ENCODE results near the gene TRIM64C.
"Not testable (repeated sequence)": the region's sequence is repeated elsewhere in the genome, so short reads cannot be mapped to it uniquely, and the experiment has no call there.

The TRIM64C gene, protein sequence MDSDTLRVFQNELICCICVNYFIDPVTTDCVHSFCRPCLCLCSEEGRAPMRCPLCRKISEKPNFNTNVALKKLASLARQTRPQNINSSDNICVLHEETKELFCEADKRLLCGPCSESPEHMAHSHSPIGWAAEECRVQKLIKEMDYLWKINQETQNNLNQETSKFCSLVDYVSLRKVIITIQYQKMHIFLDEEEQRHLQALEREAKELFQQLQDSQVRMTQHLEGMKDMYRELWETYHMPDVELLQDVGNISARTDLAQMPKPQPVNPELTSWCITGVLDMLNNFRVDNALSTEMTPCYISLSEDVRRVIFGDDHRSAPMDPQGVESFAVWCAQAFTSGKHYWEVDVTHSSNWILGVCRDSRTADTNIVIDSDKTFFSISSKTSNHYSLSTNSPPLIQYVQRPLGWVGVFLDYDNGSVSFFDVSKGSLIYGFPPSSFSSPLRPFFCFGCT

DNA sequence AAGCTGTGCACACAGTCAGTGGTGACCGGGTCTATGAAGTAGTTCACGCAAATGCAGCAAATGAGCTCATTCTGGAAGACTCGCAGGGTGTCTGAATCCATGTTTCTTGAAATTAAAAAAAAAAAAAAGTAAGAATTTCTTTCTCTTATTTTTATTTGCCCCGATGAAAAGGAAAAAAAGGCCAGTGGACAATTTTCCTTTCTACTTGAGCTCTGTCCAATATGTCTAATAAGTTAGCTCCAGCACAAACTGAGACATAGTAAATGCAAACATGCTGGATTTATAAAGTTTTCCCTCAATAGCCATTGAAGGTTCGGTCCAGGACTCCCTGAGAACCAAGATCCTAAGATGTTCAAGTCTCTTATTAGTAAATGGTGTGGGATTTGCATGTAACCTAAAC is at the start of gene TRIM64C:
Gene TRIM64C (minus strand): TSS at position 101 of the 400 bp plus-strand sequence. CDS start 0 bp downstream, at position 101.
- DNase-seq (ENCODE audit: low read depth in 2 of 3, low spot score in 1 of 3): not testable (repeated sequence)

GRCh38 chr11:49102356-49102755 is 43.4 kb upstream of the TRIM64C start:
- DNase-seq (ENCODE audit: low read depth in 2 of 3, low spot score in 1 of 3): not testable (repeated sequence)

DNA sequence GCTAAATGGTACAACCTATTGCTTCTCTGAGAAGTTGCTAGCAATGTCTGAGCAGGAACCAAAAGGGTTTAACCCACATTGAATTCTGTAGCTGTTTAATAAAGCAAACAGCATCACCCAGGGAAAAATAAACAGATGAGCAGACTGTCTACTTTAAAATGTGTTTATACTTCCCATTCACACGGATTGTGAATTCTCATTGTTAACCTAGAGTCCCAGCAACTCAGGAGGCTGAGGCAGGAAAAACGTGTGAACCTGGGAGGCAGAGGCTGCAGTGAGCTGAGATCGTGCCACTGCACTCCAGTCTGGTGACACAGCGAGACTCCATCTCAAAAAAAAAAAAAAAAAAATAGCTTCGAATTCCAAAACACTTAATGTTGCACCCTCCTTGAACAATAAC is 11.0 kb upstream of the TRIM64C start:
- DNase-seq (ENCODE audit: low read depth in 2 of 3, low spot score in 1 of 3): not testable (repeated sequence)

DNA sequence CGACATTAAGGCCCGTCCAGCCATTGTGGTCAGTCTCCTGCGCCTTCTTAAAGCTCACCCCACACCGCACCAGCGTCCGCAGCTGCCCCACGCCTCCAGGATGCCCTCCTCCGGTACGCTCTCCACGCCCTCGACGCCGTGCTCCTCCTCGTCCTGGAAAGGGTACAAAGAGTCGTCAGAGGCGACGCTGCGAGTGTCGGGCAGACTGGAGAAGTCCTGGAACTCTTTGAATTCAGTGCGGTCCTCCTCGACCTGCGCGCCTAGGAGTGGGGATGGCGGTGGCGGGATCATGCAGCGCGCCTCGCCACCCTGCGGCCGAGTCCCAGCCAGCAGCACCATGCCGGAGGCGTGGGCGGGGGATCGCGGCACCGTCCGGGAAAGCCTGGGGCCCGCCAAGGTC is 9.1 kb downstream of the TRIM64C start:
- DNase-seq (ENCODE audit: low read depth in 2 of 3, low spot score in 1 of 3): not testable (repeated sequence)

- not testable (repeated sequence) for DNase-seq (ENCODE audit: low read depth in 2 of 3, low spot score in 1 of 3)
Observed at GRCh38 chr11:49048229-49048628, 10.7 kb downstream of the TRIM64C start.

GRCh38 chr11:49028523-49028922 is 30.4 kb downstream of the TRIM64C start, which contains the start of gene TRIM49B:
Gene TRIM49B (plus strand): TSS chr11:49028823. CDS start chr11:49031600, 2,777 bp downstream.
- DNase-seq (ENCODE audit: low read depth in 2 of 3, low spot score in 1 of 3): not testable (repeated sequence)
